Measurements from ENCODE around the gene CRB1.
A peak's percentile ranks its signal among the peaks of the same experiment; 100 is the strongest.

Gene CRB1

DNA sequence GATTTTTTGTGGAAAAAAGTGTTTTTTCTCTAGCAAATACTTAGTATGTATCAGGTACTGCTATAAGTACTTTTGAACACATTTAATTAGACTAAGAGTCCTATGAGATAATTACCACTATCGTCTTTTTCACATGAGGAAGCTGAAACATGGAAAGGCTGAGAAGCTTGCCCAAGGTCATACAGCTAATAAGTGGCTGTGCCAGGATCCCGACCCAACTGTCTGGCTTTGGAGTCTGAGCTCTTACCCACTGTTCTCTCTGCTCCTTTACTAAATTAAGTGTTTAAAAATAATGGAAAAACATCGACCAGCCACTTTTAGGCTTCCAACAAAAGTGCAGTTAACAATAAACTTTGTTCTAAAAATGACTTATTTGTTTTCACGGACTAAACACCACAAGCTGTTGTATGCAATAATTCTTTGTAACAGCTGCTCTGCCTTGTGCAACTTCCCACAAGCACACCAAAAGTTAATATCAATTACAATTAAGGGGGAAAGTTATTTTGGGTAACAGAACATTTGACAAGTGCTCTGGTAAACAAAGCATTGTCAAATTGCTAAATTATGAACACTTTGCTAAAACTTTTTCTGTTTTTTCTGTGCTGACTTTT lies 75.7 kb downstream of the CRB1 start:
- DNase-seq (ENCODE audit: low spot score) = no peak

DNA sequence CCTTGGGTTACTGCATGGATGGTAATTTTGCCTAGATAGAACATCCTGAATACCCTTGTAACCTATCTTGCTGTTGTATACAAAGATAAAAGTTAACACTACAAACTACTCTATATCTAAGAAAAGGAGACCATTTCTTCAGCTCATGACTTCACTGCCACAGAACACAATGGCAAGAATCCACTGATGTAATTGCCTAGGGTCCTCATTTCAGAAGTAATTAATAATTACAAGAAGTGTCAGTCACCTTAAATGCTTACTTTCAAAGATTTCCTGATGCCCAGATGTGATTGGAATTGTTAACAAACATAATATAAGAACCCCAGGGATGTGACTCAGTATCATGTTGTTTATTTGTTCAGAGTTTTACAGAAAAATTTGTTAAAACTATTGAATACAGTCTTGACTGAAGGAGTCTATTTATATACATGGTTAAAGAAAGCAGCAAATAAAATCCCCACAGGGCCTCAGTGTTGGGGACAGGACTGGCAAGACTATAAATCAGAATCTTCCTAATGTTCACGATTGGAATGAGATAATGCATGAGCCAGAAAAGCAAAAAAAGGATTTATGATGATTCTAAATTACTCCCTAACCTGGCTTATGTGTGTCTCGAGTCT lies 83.9 kb downstream of the CRB1 start:
- no peak for DNase-seq (ENCODE audit: low spot score)

DNA sequence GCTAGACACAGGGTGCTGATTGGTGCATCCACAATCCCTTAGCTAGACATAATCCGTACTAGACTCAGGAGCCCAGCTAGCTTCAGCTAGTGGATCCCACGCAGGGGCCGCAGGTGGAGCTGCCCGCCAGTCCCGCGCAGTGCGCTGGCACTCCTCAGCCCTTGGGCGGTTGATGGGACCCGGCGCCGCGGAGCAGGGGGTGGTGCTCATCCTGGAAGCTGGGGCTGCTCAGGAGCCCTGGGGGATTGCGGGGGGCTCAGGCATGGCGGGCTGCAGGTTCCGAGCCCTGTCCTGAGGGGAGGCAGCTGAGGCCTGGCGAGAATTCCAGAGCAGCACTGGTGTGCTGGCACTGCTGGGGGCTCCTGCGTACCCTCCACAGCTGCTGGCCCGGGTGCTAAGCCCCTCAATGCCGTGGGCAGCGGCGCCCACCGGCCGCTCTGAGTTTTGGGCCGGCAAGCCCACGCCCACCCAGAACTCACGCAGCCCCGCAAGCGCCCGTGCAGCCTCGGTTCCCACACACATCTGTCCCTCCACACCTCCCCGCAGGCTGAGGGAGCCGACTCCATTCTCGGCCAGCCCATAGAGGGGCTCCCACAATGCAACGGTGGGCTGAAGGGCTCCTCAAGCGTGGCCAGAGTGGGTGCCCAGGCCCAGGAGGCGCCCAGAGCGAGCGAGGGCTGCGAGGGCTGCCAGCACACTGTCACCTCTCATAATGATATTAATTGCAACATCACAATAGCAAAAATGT lies 87.4 kb downstream of the CRB1 start:
- no peak for DNase-seq (ENCODE audit: low spot score)

DNA sequence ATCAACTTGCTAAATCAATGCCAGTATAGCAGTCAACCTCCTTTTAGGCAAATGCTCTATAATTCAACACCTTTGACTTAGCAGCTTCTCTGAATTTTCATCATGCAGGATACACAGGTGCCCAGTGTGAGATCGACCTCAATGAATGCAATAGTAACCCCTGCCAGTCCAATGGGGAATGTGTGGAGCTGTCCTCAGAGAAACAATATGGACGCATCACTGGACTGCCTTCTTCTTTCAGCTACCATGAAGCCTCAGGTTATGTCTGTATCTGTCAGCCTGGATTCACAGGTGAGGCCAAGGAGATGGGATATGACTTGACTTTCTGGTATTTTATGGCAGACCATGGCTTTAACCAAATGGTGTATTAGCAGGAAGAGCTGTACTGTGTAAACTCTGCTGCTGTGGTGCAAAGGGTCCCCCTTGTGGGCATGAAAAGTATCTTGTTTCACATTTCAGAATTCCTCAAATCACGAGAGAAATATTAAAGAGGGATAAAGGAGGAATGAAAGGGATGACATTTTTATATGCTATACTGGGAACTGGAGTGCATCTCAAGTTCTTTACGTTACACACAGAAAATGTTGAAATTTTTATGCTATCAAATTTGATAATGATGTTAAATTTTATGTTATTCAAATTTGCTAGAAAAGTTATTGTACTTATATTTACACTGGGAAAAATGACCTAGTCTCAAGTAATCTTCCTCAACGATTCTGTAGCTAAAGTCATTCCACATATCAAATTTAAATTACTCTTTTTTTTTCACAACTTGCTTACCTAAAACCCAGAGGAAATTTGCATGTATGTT lies 88.9 kb downstream of the CRB1 start:
- DNase-seq (ENCODE audit: low spot score) = peak; percentile 24

DNA sequence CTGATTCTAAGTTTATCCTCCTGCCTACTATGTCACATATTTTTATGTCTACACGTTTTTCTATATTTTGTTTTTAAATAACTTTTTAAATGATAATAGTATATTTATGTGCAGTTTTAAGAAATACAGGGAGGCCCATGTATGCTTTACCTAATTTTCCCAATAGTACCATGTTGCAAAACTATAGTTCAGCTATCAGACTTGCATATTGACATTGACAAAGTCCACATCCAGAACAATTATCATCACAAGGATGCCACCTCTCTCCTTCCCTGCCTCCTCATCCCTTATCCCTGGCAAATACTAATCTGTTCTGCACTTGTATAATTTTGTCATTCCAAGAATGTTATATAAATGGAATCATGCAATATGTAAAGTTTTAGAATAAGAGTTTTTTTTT lies 90.9 kb downstream of the CRB1 start:
- no peak for DNase-seq (ENCODE audit: low spot score)

DNA sequence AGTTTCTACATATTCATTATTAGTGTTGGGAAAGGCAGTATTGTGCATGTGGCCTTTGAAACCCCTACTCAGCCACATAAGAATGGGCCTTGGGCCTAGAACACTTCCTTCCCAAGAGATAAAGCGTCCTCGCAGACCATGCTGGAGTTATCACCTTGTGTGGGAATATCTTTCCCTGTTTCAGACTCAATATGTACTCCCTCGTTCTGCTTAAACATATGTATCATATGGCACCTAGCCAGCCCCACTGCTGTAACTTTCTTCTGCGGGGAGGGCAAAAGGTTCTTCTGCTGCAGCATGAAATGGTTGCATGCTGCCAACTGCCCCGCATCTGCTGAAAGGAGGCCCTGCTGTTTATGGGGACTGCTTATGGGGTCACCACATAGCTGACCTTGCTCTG lies 92.0 kb downstream of the CRB1 start:
- no peak for DNase-seq (ENCODE audit: low spot score)

DNA sequence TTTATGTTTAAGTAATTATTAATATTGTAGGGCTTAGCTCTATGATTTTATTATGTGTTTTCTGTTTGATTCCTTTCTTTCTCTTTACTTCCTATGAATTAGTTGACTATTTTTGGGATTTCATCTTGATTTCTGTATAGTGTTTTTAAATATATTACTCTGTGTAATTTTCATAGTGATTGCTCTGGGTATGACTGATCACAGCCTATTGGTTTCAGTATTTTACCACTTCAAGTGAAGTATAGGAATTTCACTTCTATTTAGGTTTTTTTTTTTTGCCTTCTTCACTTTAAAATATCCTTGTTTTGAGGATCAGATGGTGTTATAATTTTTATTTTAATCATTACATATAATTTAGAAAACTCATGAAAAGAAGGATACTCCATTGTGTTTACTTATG lies 94.8 kb downstream of the CRB1 start:
- DNase-seq (ENCODE audit: low spot score) = no peak

DNA sequence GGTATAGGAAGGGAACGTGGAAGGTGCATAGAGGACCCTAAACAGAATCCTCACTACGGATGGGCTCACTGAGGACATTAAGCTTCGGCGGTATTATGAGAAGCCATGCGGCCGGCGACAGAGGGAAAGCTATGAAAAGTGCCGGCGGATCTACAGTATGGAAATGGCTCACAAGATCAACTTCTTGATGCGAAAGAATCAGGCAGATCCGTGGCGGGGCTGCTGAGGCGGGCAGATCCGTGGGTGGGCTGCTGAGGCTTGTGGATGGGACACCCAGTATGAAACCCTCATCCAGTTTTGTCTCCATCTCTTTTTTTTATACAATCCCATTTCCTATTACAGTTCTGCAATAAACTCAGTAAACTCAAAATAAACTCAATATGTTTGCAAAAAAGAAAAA lies 95.8 kb downstream of the CRB1 start:
- no peak for DNase-seq (ENCODE audit: low spot score)

DNA sequence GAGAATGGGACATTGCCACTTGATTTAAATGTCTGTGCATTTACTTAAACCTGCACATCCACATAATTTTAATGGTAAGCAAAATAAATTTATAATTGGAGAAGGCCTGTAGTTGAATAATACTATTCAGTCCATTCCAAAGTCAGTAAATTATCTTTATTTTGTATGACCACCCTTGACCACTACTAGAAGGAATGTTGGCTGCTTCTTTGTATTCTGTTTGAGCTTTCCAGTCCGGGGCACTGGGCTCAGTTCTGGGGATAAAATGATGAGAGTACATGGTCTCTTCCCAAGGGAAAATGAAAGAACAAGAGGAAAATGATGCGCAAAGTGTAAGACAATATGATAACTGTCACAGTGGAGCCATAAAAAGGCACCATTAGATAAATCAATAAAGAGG lies 98.9 kb downstream of the CRB1 start:
- DNase-seq (ENCODE audit: low spot score) = no peak

DNA sequence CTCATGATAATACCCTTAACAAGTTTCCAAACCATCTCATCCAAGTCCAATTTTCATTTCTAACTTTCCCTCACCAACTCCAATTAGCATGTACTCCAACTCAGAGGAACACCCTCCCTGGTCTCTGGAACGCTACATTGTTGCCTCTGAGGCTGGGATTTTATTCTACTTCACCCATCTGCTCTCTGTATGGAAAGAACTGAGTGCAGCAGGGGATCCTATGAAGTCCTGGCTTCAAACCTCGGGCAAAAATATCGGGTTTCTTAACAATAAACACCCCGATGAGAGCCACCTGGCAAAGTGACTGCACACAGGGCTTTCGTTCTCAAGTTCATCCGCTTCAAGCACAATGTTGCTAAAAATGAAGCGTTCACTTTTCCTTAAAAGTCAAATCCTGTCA lies 99.6 kb downstream of the CRB1 start:
- DNase-seq (ENCODE audit: low spot score) = no peak

DNA sequence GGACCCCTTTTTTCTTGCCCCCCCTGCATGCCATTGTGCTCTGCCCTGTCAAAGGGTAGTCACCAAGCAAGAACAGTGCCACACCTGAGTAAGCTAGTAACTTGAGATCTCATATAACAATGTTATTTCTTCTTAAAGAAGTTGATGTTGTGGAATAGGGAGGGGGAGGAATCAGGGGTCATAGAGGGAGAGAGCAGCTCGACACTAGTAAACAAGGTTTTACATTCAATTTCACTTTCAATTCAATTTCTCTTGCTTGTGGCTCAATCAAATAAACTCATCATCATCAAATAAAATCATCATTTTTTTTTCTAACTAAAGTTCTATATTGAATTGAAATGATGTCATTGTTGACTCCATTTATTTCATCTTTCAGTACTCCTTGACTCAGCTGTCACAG lies 106.4 kb downstream of the CRB1 start:
- DNase-seq (ENCODE audit: low spot score) = no peak

DNA sequence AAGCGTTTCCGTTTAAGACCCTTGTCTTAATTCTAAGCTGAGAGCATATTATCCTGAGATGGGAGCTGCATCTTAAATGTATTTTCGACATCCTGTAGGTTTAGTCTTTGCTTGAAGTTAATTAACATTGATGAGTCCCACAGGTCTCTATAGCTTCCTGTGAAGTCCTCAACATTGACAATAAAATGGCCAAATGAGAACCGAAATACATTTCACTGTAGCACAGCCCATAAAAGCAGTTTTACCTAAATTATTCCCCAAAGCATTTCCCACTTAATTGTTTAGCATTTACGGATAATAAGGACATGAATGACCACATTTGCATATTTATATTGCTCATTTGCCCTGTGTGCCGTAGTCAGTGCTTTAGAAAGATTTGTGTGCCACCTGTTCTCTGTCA lies 116.4 kb downstream of the CRB1 start:
- DNase-seq (ENCODE audit: low spot score) = no peak

DNA sequence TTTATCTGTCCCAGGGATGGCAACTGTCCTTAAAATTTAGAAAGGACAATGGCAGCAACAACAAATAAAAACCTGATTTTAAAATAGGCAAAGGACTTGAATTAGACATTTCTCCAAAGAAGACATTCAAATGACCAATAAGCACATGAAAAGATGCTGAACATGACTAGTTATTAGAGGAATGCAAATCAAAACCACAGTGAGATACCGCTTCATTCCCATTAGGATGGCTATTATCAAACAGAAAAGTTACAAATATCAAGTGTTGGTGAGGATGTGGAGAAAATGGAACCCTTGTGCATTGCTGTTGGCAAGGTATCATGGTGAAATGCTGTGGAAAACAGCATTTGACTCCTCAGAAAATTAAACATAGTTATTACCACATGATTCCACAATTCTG lies 120.7 kb downstream of the CRB1 start:
- DNase-seq (ENCODE audit: low spot score) = no peak

DNA sequence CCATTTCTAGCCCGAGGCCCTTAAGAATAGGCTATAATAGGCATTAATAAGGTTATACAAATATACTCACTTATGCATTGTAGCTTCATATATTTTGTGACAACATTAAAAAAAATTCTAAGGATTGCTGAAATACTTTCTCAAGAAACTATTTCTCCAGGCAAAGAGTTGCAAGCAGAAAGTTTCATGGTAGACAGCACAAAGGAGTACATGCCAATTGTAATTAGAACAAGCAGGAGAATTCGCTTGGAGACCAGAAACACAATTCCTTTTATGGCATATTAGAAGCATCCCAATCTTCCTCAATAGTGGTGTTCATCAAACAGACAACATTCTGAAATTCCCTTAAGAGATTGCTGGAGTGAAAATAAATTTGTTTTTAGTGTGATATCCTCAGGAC lies 122.8 kb downstream of the CRB1 start:
- no peak for DNase-seq (ENCODE audit: low spot score)

DNA sequence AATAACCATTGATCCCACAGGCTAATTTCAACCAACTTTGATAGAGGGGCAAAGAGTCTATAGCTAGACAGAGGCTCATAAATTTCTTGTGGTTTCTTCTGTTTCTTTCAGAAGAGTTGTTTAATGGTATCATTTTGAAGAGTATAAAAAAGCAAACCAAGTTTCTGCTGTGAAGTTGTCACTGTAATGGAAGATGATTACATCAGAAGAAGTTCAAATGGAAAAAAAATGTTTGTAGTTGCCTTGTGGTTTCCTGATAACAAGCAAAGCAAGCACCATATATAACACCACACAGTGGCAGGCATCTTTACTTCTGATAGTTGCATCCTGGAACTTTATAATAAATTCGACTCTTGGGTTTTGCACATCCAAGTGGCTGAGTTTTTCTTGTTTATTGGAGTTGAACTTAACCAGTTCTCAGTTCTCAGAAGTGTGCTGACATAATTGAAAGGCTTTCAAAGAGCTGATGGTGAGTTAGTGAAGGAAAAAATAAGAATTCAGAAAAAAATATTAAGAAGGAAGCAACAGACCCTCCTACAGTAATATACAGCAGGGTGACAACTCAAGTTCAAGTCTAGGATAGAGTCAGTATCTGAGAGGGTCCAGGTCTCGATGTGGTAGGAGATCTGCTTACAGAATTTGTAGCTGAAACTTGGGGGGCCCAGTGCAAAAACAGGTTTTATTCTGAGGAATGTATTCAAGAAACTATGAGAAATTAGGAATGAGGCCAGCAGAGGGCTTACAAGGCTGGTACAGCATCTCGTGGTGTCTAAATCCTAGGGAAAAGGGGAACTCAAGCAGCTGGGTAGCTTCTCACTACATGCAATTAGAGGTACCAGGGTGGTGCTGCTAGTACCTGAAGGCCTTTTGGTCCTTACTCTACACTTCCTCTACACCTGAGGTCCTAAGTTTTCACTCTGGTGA lies 123.5 kb downstream of the CRB1 start:
- DNase-seq (ENCODE audit: low spot score) = no peak

DNA sequence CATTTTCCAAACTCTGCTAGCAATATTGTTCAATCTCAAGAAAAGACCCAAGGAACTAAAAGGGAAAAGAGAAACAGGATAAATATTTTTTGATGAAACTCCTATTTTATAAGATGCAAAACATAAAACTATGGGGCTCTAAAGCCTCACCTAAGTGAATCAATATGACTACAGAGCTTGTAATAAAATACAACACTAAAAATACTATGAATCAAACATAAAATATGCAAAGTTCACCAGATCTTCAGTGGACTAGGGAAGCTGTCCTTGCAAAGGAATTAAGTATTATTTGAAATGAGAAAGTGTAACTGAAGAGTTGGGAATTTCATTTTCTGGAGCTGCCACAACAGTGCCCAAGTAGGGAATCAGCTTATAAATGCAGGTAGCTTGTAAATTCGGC lies 124.5 kb downstream of the CRB1 start:
- no peak for DNase-seq (ENCODE audit: low spot score)

DNA sequence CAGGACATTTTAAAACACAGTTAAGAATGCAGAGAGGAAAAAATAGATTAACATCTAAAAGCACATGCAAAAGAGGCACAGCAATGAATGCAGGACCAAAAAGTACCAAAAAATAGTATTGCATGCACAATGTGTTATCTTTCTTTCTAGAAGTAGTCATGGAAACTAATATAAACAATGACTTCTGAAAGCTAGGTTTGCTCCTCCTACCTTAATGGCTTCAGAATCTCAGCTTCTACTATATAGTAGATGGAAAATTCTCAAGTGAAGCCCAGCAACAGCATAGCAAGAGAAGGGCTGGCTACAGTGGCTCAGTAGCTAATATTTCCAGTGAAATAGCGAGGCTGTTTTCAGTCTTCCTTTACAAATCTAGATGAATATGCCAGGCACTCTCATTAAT lies 125.1 kb downstream of the CRB1 start:
- DNase-seq (ENCODE audit: low spot score) = no peak

DNA sequence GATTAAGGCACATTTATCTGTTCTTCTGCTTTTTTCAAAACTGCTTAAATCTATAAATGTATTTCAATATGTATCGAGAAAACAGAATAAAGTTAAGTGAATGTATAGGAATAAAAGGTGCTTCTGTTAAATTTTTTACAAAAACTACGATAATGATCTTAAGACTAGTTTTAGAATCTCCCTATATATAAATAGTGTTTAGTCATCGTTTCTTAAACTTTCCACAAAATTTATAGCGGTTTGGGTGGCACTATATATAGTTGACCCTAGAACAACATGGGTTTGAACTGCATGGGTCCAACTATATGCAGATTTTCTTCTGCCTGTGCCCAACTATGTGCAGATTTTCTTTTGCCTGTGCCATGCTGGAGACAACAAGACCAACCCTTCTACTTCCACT lies 125.7 kb downstream of the CRB1 start:
- no peak for DNase-seq (ENCODE audit: low spot score)

DNA sequence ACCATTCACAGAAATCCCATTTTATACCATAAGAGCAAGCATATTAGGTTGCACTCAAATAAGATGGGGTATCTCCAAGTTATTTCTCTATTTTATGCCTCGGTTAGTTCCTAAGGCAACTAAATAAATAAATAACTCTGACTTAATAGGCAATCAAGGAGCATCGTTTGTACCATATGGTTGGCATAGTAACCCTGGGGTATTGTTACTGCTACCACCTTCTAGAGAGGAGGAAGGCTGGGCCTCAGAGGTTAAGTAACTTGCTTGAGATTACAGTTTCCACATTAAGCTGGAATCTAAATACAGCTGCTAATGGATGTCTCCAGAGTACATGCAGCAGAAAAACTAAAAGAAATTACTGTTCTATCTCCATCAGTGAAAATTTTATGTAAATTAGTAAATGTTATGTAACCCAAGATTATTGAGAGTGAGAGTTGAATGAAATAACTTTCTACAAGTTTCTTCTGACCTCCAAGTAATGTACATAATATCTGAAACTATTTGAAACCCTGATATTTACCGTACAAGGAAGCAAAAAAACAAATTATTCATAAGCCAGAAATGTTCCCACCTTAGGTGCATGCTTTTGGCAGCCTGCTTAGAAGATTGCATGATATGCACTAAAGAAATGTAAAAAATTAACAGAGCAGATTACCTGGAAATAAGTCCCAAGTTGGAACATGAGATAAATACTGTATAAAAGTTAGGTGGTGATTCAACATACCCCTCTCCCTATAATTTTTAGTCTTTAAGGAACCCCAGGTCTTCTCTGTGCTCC lies 127.0 kb downstream of the CRB1 start:
- DNase-seq (ENCODE audit: low spot score) = no peak

DNA sequence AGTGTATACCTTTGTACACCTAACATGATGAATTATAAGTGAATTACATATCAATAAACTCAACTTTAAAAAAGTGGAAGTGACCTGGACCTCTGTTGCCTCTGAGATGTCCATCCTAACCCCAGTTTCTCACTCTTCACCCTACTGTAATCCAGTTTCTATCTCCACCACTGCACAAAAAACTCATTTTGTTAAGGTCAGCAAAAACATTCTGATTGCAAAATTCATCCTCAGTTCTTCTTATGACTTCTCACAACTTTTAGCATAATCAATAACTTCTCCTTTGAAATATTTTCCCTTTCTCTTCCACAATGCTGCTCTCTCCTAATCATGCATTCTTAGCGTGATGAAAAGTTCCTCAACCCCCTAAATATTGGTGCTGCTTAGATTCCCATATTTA lies 129.8 kb downstream of the CRB1 start:
- DNase-seq (ENCODE audit: low spot score) = no peak
